HepG2 (cell line): ENCODE results near the gene CAPN11. TPM values are rescaled to one million over a fixed set of nuclear protein-coding genes. Genes with fewer than 3 reads are reported as not detected.

ENCODE experiments used
- AKAP8 ChIP-seq: sonication (generic); formaldehyde crosslinking; IDR thresholded peaks from 2 replicates; pipeline ENCODE4 v1.5.1; 2020; ENCODE audit warnings: mild to moderate bottlenecking, missing genetic modification reagents
- ARHGAP35 ChIP-seq: sonication (generic); formaldehyde crosslinking; IDR thresholded peaks from 2 replicates; pipeline ENCODE4 v1.9.0; 2022; ENCODE audit warnings: mild to moderate bottlenecking, inconsistent platforms, moderate library complexity, missing genetic modification reagents, borderline replicate concordance
- EED ChIP-seq: sonication (generic); formaldehyde crosslinking; IDR thresholded peaks from 2 replicates; pipeline ENCODE4 v1.5.0; 2020; ENCODE audit warnings: mild to moderate bottlenecking, missing genetic modification reagents
- FOXJ3 ChIP-seq: sonication (generic); formaldehyde crosslinking; IDR thresholded peaks from 2 replicates; pipeline ENCODE4 v1.4.0; 2020; ENCODE audit warnings: missing genetic modification reagents, mild to moderate bottlenecking, borderline replicate concordance
- GABPB1 ChIP-seq: IDR thresholded peaks from 2 replicates; pipeline ENCODE4 v1.6.1; 2016; ENCODE audit warnings: mild to moderate bottlenecking, missing genetic modification reagents, moderate library complexity, missing compliant biosample characterization
- GLMP ChIP-seq: sonication (generic); formaldehyde crosslinking; IDR thresholded peaks from 2 replicates; pipeline ENCODE4 v1.9.0; 2021; ENCODE audit warnings: missing genetic modification reagents, mild to moderate bottlenecking, borderline replicate concordance
- JUNB ChIP-seq: sonication (generic); formaldehyde crosslinking; IDR thresholded peaks from 2 replicates; pipeline ENCODE4 v1.8.0; 2022; ENCODE audit warnings: missing genetic modification reagents, mild to moderate bottlenecking, borderline replicate concordance
- SMAD9 ChIP-seq: sonication (generic); formaldehyde crosslinking; IDR thresholded peaks from 2 replicates; pipeline ENCODE4 v1.5.1; 2020; ENCODE audit warnings: mild to moderate bottlenecking, missing genetic modification reagents
- SP1 ChIP-seq, 2 experiments: fragments of 450-650 bp in 1 of 2; sonication (generic) in 1 of 2; formaldehyde crosslinking in 1 of 2; IDR thresholded peaks; 2 replicates each; pipeline versions ENCODE4 v1.4.0 to v1.6.1; 2016 to 2020; ENCODE audit warnings: missing genetic modification reagents in 1 of 2
- TRAFD1 ChIP-seq: sonication (generic); formaldehyde crosslinking; IDR thresholded peaks from 2 replicates; pipeline ENCODE4 v1.5.1; 2020; ENCODE audit warnings: missing genetic modification reagents, mild to moderate bottlenecking, borderline replicate concordance
- ZBTB3 ChIP-seq: sonication (generic); formaldehyde crosslinking; IDR thresholded peaks from 2 replicates; pipeline ENCODE4 v1.4.0; 2020; ENCODE audit warnings: low read depth, mild to moderate bottlenecking, moderate library complexity, missing genetic modification reagents, borderline replicate concordance
- ZNF121 ChIP-seq: sonication (generic); formaldehyde crosslinking; IDR thresholded peaks from 2 replicates; pipeline ENCODE4 v1.5.0; 2020; ENCODE audit warnings: mild to moderate bottlenecking, missing genetic modification reagents
- ZNF280B ChIP-seq: sonication (generic); formaldehyde crosslinking; IDR thresholded peaks from 2 replicates; pipeline ENCODE4 v1.5.0; 2020; ENCODE audit warnings: missing genetic modification reagents, mild to moderate bottlenecking, borderline replicate concordance
- ZNF484 ChIP-seq: sonication (generic); formaldehyde crosslinking; IDR thresholded peaks from 2 replicates; pipeline ENCODE4 v1.5.1; 2020; ENCODE audit warnings: mild to moderate bottlenecking, low read depth, missing genetic modification reagents, borderline replicate concordance
- ZNF569 ChIP-seq: sonication (generic); formaldehyde crosslinking; IDR thresholded peaks from 2 replicates; pipeline ENCODE4 v1.5.0; 2020; ENCODE audit warnings: mild to moderate bottlenecking, missing genetic modification reagents, moderate library complexity, borderline replicate concordance
- polyA plus RNA-seq, 8 experiments: library from polyadenylated mRNA; depleted of rRNA in 3 of 8; stranded (reverse) in 7 of 8; unstranded in 1 of 8; fragments of >200 nt; fragmentation: Illumina TruSeq in 4 of 8; extraction: Trizol in 4 of 8; gene quantifications; 2 replicates each; pipeline versions ENCODE4 v1.2.1 to v1.2.3, GENCODE V29; 2011 to 2016; ENCODE audit warnings: low read depth in 4 of 8, missing spikeins in 1 of 8, mixed read lengths in 1 of 8; ENCODE audit not compliant: insufficient read depth in 1 of 8
- total RNA-seq, 5 experiments: library from RNA; depleted of rRNA; stranded (reverse); fragments of >200 nt; fragmentation: Illumina TruSeq; extraction: Trizol; gene quantifications; 2 replicates each; pipeline ENCODE4 v1.2.3, GENCODE V29; 2016; ENCODE audit warnings: low read depth in 1 of 5
- TF ChIP-seq, protein P1 (sequence below): sonication (generic); formaldehyde crosslinking; IDR thresholded peaks from 2 replicates; pipeline ENCODE4 v1.5.0; 2020; ENCODE audit warnings: mild to moderate bottlenecking, missing genetic modification reagents
- TF ChIP-seq, protein P2 (sequence below): IDR thresholded peaks from 2 replicates; pipeline ENCODE4 v1.4.0; 2020; ENCODE audit warnings: mild to moderate bottlenecking, missing genetic modification reagents

CAPN11 gene
- total and polyA plus RNA-seq, 2 of the 13 experiments (the other 11 are each of a cell fraction or from before 2014, with no cell fraction given) = 0.07 to 0.11 TPM

DNA sequence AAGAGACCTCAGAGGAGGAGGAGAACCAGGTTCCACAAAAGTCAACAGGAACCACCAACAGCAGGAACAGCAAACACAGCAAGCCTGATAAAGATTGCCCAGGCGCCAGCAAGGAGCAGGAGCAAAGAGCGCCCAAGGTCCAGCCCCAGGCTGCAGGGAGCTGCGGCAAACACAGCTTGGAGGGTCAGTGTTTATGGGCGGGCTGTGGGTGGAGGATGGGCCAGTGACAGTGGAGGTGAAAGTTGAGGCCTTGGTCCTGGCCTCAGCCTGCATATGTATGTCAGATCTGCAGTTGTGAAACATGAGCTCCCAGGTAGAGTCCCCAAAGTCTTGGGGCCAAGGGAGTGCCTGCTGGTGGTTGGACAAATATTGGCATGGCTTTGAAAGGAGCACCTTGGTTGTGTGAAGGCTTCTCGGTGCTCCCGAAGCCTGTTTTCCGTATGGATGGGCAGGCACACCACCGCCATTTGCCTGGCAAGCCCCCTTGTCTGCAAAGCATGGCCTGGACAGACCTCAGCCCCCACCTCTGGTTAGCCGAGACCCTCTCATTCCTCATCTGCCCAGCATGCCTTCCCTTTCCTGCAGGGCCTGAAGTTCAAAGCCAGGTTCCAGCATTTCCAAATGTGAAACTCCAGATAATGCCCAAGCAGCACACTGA lies 2.0 kb upstream of the CAPN11 start (continued):
- TF ChIP-seq ZNF569 (CRISPR knock-in tag) (no peak), GABPB1 (peak; percentile 52), FOXJ3 (peak; percentile 96), ZNF280B (CRISPR knock-in tag) (no peak; the same call in none of the 2 replicates), EED (CRISPR knock-in tag) (no peak), ZNF121 (CRISPR knock-in tag) (peak; percentile 67), ARHGAP35 (CRISPR knock-in tag) (no peak; the same call in 1 of the 2 replicates), AKAP8 (CRISPR knock-in tag) (peak; percentile 91), GLMP (no peak), ZNF484 (no peak), JUNB (CRISPR knock-in tag) (no peak), SP1 (IDR thresholded peaks at IDR 0.05) (no peak), SP1 (CRISPR knock-in tag; IDR thresholded peaks at IDR 0.05) (peak; percentile 72), TRAFD1 (no peak; the same call in 1 of the 2 replicates), ZBTB3 (CRISPR knock-in tag) (no peak; the same call in 1 of the 2 replicates), SMAD9 (CRISPR knock-in tag) (no peak)
- TF ChIP-seq, protein P1, sequence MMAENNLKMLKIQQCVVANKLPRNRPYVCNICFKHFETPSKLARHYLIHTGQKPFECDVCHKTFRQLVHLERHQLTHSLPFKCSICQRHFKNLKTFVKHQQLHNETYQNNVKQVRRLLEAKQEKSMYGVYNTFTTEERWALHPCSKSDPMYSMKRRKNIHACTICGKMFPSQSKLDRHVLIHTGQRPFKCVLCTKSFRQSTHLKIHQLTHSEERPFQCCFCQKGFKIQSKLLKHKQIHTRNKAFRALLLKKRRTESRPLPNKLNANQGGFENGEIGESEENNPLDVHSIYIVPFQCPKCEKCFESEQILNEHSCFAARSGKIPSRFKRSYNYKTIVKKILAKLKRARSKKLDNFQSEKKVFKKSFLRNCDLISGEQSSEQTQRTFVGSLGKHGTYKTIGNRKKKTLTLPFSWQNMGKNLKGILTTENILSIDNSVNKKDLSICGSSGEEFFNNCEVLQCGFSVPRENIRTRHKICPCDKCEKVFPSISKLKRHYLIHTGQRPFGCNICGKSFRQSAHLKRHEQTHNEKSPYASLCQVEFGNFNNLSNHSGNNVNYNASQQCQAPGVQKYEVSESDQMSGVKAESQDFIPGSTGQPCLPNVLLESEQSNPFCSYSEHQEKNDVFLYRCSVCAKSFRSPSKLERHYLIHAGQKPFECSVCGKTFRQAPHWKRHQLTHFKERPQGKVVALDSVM (CRISPR knock-in tag) = peak; percentile 61; the same call in 1 of the 2 replicates
- TF ChIP-seq, protein P2, sequence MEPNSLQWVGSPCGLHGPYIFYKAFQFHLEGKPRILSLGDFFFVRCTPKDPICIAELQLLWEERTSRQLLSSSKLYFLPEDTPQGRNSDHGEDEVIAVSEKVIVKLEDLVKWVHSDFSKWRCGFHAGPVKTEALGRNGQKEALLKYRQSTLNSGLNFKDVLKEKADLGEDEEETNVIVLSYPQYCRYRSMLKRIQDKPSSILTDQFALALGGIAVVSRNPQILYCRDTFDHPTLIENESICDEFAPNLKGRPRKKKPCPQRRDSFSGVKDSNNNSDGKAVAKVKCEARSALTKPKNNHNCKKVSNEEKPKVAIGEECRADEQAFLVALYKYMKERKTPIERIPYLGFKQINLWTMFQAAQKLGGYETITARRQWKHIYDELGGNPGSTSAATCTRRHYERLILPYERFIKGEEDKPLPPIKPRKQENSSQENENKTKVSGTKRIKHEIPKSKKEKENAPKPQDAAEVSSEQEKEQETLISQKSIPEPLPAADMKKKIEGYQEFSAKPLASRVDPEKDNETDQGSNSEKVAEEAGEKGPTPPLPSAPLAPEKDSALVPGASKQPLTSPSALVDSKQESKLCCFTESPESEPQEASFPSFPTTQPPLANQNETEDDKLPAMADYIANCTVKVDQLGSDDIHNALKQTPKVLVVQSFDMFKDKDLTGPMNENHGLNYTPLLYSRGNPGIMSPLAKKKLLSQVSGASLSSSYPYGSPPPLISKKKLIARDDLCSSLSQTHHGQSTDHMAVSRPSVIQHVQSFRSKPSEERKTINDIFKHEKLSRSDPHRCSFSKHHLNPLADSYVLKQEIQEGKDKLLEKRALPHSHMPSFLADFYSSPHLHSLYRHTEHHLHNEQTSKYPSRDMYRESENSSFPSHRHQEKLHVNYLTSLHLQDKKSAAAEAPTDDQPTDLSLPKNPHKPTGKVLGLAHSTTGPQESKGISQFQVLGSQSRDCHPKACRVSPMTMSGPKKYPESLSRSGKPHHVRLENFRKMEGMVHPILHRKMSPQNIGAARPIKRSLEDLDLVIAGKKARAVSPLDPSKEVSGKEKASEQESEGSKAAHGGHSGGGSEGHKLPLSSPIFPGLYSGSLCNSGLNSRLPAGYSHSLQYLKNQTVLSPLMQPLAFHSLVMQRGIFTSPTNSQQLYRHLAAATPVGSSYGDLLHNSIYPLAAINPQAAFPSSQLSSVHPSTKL = peak; percentile 93
